HG02571 (cell line): ENCODE results near the gene MOCS1.
"Not testable (repeated sequence)": the region's sequence is repeated elsewhere in the genome, so short reads cannot be mapped to it uniquely, and the experiment has no call there.

ENCODE experiments used
- ATAC-seq: cut with Tn5 transposase; IDR thresholded peaks from one replicate; pipeline ENCODE4 v1.9.1; 2021; ENCODE audit warnings: mild to moderate bottlenecking, moderate library complexity; ENCODE audit not compliant: unreplicated experiment

Gene MOCS1

GRCh38 chr6:39934131-39934757 lies at the start of gene MOCS1:
Gene MOCS1, minus strand, starts transcription at chr6:39934462. Its CDS starts 45 bp downstream, at chr6:39934417.
- ATAC-seq, result no peak

- no peak for ATAC-seq
Measured at GRCh38 chr6:39984051-39984450, 49.8 kb upstream of the MOCS1 start.

- no peak for ATAC-seq
Measured at GRCh38 chr6:39983193-39983592, 48.9 kb upstream of the MOCS1 start.

- no peak for ATAC-seq
Measured at GRCh38 chr6:39982720-39983119, 48.5 kb upstream of the MOCS1 start.

GRCh38 chr6:39980839-39981580 lies 46.7 kb upstream of the MOCS1 start:
- no peak for ATAC-seq

- no peak for ATAC-seq
Measured at GRCh38 chr6:39979461-39980328, 45.4 kb upstream of the MOCS1 start.

- ATAC-seq, result no peak
Measured at GRCh38 chr6:39978240-39978639, 44.0 kb upstream of the MOCS1 start.

GRCh38 chr6:39973661-39974060 lies 39.4 kb upstream of the MOCS1 start:
- no peak for ATAC-seq

GRCh38 chr6:39972717-39973116 lies 38.5 kb upstream of the MOCS1 start:
- not testable (repeated sequence) for ATAC-seq

GRCh38 chr6:39971131-39971530 lies 36.9 kb upstream of the MOCS1 start:
- ATAC-seq, result not testable (repeated sequence)

GRCh38 chr6:39965751-39966150 lies 31.5 kb upstream of the MOCS1 start:
- ATAC-seq, result no peak

GRCh38 chr6:39964530-39964929 lies 30.3 kb upstream of the MOCS1 start:
- no peak for ATAC-seq

GRCh38 chr6:39964094-39964493 lies 29.8 kb upstream of the MOCS1 start:
- ATAC-seq, result no peak

GRCh38 chr6:39962831-39963230 lies 28.6 kb upstream of the MOCS1 start:
- no peak for ATAC-seq

GRCh38 chr6:39961178-39961577 lies 26.9 kb upstream of the MOCS1 start:
- no peak for ATAC-seq

GRCh38 chr6:39958947-39959346 lies 24.7 kb upstream of the MOCS1 start:
- no peak for ATAC-seq

- ATAC-seq, result no peak
Measured at GRCh38 chr6:39956936-39957335, 22.7 kb upstream of the MOCS1 start.

GRCh38 chr6:39953076-39953618 lies 18.9 kb upstream of the MOCS1 start:
- ATAC-seq, result no peak

GRCh38 chr6:39952167-39952566 lies 17.9 kb upstream of the MOCS1 start:
- ATAC-seq, result no peak

GRCh38 chr6:39951716-39952115 lies 17.5 kb upstream of the MOCS1 start:
- no peak for ATAC-seq

- ATAC-seq, result no peak
Measured at GRCh38 chr6:39951191-39951590, 16.9 kb upstream of the MOCS1 start.
